Pancreas (tissue), 10 donors: ENCODE measurements around the gene NIPSNAP2. TPM values are rescaled to one million over a fixed set of nuclear protein-coding genes. Genes with fewer than 3 reads are reported as not detected.
"Not testable (repeated sequence)": the region's sequence is repeated elsewhere in the genome, so short reads cannot be mapped to it uniquely, and the experiment has no call there.

Experiments used
- ATAC-seq, 4 donors: fragments of 200-7000 bp; cut with Tn5 transposase; one replicate each; pipeline versions ENCODE4 v1.8.0 to v1.9.1; 2020; ENCODE audit warnings: mild to moderate bottlenecking in 4 of 4, moderate library complexity in 4 of 4
- DNase-seq, 6 donors: peaks; one replicate each; pipeline ENCODE4 v3.0.0-alpha.2; 2020
- FAIRE-seq: peaks from 2 replicates; lab custom pipeline; 2012; peaks lifted over from hg19 to GRCh38; lab: Jason Lieb, UNC
- H3K27ac ChIP-seq, 4 donors: fragments of 200-600 bp; sonication (generic); 1 replicate in 3 of 4; 2 replicates in 1 of 4; pipeline versions ENCODE4 v1.5.0 to v1.8.0; 2020
- H3K27me3 ChIP-seq, 4 donors: fragments of 200-600 bp; one replicate each; pipeline ENCODE4 v1.8.0; 2021
- H3K36me3 ChIP-seq, 3 donors: fragments of 200-600 bp; sonication (generic) in 1 of 3; one replicate each; pipeline versions ENCODE4 v1.5.0 to v1.8.0; 2020 to 2021
- H3K4me1 ChIP-seq, 3 donors: fragments of 200-600 bp; one replicate each; pipeline ENCODE4 v1.8.0; 2021
- H3K4me3 ChIP-seq, 4 donors: fragments of 200-600 bp; sonication (generic) in 2 of 4; one replicate each; pipeline versions ENCODE4 v1.5.0 to v1.8.0; 2020 to 2021
- H3K9me3 ChIP-seq, 4 donors: fragments of 200-600 bp; one replicate each; pipeline ENCODE4 v1.8.0; 2021
- WGBS, 2 donors: extraction: QIAGEN DNeasy Blood & Tissue Kit; methylation state at CpG; one replicate each; pipeline ENCODE4 v1.1.7; 2013; 5-methylcytosine and 5-hydroxymethylcytosine counted together
- intact Hi-C, 3 donors: fragments of 100-400 bp; cut with DNase I; formaldehyde crosslinking; loops; one replicate each; pipeline versions ENCODE4 v1.11.1 to v1.14.2; 2022
- polyA plus RNA-seq, 2 donors: library from polyadenylated mRNA; stranded (reverse); fragments of 200-250 nt; gene quantifications; one replicate each; pipeline ENCODE4 v1.2.3, GENCODE V29; 2013
- total RNA-seq, 6 donors: library from RNA; stranded (reverse); fragmentation: NEBNext Ultra II Directional in 4 of 6; extraction: Animal tissue kit (Norgen Biotek cat#: 25700) in 4 of 6; gene quantifications; one replicate each; pipeline versions ENCODE4 v1.2.1 to v1.2.4, GENCODE V29; 2021 to 2023
- TF ChIP-seq, protein P1 (sequence below), 4 donors: fragments of 200-600 bp; sonication (generic) in 3 of 4; IDR thresholded peaks; one replicate each; pipeline versions ENCODE4 v1.5.0 to v1.8.0; 2021; ENCODE audit warnings: antibody characterized with exemption in 4 of 4
- donor health status: healthy with polysubstance abuse.
- donor health status: DM: no; HTN: no; CAD: no; lungs with moderate emphysema.
- donor health status: DM: no; HTN: no; CAD: no.
- donor health status: control.
- donor health status: control.
- donor health status: Bipolar disorder and iron deficiency.
- donor health status: DM: yes; HTN: yes; CAD: no.
- donor health status: DM: no; HTN: no; CAD: no.
- donor health status: DM: no; HTN: no; CAD: no.
- donor health status: DM: yes; HTN: yes; CAD: no.

NIPSNAP2 gene
- total and polyA plus RNA-seq, 8 donors: 18.7 to 37.5 (median 25.8) TPM

DNA sequence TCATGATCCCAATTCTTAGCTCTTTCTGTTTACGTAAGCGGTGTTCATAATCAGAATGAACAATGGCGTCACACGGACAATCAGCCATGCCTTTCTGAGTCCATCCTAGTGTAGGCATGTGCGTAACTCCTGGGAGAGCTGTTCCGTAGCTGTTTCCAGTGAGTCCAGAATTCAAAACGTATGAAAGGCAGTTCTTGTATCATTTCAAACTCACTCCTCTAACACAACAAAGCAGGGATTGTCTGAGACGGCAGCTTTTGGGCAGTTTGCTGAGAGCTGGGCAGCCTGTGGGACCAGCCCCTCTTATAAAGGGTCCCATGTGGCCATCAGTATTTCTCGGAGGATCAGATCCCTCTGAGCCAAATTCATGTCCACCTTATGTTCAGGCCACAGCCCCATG lies 43.5 kb downstream of the NIPSNAP2 start:
- no peak overlapping the region for H3K27ac ChIP-seq
- H3K36me3 ChIP-seq: no peaks in the 10 kb centered on the region
- ATAC-seq (no peak), FAIRE-seq (no peak), DNase-seq (no peak)
- intact Hi-C loops: loop anchor here in 2 of 3 donors (5.0 to 10.0 kb wide), 2 partner anchors 41 to 67 kb away; no protein-coding TSS in a partner anchor
- H3K9me3 ChIP-seq: no peaks in the 10 kb centered on the region
- no peaks in the 10 kb centered on the region for H3K27me3 ChIP-seq
- peaks cover 0 to 10% (median 7%) of the 10 kb centered on the region in 3 donors for H3K4me1 ChIP-seq
- TF ChIP-seq, protein P1, sequence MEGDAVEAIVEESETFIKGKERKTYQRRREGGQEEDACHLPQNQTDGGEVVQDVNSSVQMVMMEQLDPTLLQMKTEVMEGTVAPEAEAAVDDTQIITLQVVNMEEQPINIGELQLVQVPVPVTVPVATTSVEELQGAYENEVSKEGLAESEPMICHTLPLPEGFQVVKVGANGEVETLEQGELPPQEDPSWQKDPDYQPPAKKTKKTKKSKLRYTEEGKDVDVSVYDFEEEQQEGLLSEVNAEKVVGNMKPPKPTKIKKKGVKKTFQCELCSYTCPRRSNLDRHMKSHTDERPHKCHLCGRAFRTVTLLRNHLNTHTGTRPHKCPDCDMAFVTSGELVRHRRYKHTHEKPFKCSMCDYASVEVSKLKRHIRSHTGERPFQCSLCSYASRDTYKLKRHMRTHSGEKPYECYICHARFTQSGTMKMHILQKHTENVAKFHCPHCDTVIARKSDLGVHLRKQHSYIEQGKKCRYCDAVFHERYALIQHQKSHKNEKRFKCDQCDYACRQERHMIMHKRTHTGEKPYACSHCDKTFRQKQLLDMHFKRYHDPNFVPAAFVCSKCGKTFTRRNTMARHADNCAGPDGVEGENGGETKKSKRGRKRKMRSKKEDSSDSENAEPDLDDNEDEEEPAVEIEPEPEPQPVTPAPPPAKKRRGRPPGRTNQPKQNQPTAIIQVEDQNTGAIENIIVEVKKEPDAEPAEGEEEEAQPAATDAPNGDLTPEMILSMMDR (IDR thresholded peaks at IDR 0.05): no peak
- no peak overlapping the region for H3K4me3 ChIP-seq
- WGBS, 2 donors: 81 to 84% methylated on average over 9 of the region's 9 CpGs

DNA sequence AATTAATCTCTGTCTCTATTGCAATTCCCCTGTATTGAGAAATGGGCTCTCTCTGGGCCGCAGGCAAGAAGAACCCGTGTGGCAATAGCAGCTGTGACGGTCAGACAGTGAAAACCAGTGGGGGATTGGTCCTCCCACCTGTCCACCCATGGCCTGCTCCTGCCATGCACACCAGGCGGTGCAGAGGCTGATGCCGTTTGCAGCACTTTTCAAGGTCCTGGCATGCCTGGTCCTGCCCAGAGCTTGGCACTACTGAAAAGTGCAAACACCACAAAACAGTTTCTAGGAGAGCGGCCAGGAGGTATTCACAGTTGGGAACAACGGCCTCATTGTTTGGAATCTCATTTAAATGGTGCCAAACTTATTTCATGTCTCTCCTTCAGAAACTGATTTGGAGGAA lies 45.3 kb downstream of the NIPSNAP2 start:
- WGBS, 2 donors: 13 to 21% methylated on average over 7 of the region's 7 CpGs
- no peak for FAIRE-seq
- peak; percentile 68 to 82 (median 77) for DNase-seq
- peaks cover 0 to 10% (median 7%) of the 10 kb centered on the region in 3 donors for H3K4me1 ChIP-seq
- no peak overlapping the region for H3K4me3 ChIP-seq
- H3K27me3 ChIP-seq: no peaks in the 10 kb centered on the region
- intact Hi-C loops: loop anchor here in 2 of 3 donors (5.0 to 10.0 kb wide), 2 partner anchors 42 to 65 kb away; no protein-coding TSS in a partner anchor
- TF ChIP-seq, protein P1 (IDR thresholded peaks at IDR 0.05): no peak
- peak; percentile 96 to 98 (median 96) for ATAC-seq
- peak overlapping the region in 3 of 4 donors; percentile 38 to 59 (median 46) for H3K27ac ChIP-seq
- H3K9me3 ChIP-seq: no peaks in the 10 kb centered on the region
- H3K36me3 ChIP-seq: peaks cover 0 to 6% (median 0%) of the 10 kb centered on the region in 3 donors

DNA sequence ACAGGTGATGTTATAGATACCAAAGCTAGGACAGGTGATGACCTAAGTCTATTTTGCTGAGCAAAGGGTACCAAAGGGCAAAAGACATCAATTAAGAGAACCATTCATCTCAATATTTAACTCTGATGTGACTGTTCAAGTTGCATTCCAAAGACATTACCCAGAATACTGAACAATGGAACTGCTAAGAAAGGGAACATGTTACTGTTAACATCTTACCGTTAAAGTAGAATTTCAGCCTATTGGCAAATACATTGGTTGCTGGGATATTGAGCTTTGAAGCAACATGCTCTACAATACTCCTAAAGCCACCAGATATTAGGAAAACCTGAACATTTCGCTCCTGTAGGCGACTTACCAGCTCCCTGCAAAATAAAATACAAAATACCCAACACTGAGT lies 52.6 kb downstream of the NIPSNAP2 start:
- H3K9me3 ChIP-seq, H3K27me3 ChIP-seq, DNase-seq, intact Hi-C loops, H3K4me3 ChIP-seq, ATAC-seq, H3K4me1 ChIP-seq, FAIRE-seq, H3K27ac ChIP-seq: not testable (repeated sequence)
- 87 to 91% methylated on average over 3 of the region's 3 CpGs for WGBS, 2 donors
- H3K36me3 ChIP-seq: peaks cover 2 to 27% (median 6%) of the 10 kb centered on the region in 3 donors

DNA sequence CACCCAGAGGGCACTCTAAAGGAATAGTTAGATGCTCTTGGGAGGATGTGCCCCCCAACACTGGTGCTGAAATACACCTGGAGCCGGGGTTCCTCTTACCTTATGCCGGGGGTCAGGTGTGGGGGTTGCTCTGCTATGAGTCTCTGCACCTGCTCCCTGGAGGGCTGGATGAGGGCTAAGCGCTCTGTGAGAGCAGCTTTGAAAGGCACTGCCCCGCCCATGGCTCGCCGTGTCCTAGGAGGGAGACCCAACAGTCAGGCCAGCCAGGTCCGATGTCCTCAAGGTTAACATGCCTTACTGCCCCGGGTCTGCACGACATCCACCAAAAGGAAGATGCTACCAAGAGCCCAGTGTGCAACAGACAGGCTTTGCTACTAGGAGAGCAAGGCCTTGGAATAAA lies 55.1 kb downstream of the NIPSNAP2 start:
- FAIRE-seq (no peak), ATAC-seq (no peak), DNase-seq (no peak)
- Histone ChIP-seq H3K27ac (no peak overlapping the region), H3K4me3 (no peak overlapping the region), H3K36me3 (peaks cover 2 to 22% (median 6%) of the 10 kb centered on the region in 3 donors), H3K4me1 (no peaks in the 10 kb centered on the region), H3K9me3 (no peaks in the 10 kb centered on the region), H3K27me3 (no peaks in the 10 kb centered on the region)
- TF ChIP-seq, protein P1 (IDR thresholded peaks at IDR 0.05): no peak
- intact Hi-C loops: no loop called here
- WGBS, 2 donors: 72 to 76% methylated on average over 9 of the region's 9 CpGs

DNA sequence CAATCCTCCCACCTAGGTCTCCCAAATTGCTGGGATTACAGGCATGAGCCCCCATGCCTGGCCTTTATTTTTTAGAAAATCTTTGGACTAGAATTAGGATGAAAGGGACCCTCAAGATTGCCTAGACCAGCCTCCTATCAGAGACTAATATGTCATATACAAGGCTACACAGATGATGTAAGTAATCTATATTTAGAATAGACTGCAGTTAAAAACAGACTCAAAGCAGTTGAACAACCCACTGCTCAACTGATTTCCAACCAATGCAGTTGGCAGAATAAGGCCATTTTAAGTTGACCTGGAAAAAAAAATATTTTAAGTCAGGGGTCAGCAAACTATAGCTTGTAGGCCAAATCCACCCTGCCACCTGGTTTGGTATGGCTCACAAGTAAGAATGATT lies 59.1 kb downstream of the NIPSNAP2 start:
- Histone ChIP-seq H3K9me3 (no peaks in the 10 kb centered on the region), H3K27me3 (no peaks in the 10 kb centered on the region), H3K4me1 (no peaks in the 10 kb centered on the region), H3K36me3 (peaks cover 2 to 17% (median 6%) of the 10 kb centered on the region in 3 donors), H3K4me3 (no peak overlapping the region), H3K27ac (no peak overlapping the region)
- FAIRE-seq: no peak
- intact Hi-C loops: no loop called here
- TF ChIP-seq, protein P1 (IDR thresholded peaks at IDR 0.05): no peak
- no peak for ATAC-seq
- no peak for DNase-seq
